ENCODE results near the gene CD84.

DNA sequence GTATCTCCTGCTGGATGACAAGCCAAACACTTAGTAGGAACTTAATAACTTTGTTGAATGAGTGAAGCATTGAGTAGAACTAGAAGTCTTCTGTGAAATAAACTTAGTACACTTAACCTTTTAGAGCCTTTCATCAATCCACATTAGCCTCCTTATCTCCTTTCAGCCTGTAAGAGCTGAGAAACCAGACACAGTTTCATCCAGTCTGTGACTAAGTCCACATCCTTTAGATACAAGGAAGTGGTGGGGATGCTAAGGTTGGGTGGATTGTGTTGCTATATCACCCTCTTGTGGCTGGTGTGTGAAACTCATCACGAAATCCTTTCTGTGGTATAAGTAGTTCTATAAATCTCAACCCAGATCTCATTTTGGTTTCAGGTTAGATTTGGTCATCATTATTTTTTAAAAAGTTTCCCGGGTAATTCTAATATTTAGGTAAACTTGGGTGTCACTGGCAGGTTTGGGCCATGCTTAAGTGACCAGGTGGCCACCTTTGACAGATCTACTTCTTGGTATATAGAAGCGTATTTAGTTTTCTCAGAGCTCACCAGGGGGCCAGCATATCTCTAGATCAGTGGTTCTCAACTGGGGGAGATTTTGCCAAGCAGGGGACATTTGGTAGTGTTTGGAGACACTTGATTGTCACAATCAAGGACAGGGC, 27.8 kb upstream of the CD84 start:
- TF ChIP-seq EZH2 (IDR thresholded peaks at IDR 0.05) (no peak), EZH2phosphoT487 (IDR thresholded peaks at IDR 0.05) (no peak)
- TF ChIP-seq, protein P1, sequence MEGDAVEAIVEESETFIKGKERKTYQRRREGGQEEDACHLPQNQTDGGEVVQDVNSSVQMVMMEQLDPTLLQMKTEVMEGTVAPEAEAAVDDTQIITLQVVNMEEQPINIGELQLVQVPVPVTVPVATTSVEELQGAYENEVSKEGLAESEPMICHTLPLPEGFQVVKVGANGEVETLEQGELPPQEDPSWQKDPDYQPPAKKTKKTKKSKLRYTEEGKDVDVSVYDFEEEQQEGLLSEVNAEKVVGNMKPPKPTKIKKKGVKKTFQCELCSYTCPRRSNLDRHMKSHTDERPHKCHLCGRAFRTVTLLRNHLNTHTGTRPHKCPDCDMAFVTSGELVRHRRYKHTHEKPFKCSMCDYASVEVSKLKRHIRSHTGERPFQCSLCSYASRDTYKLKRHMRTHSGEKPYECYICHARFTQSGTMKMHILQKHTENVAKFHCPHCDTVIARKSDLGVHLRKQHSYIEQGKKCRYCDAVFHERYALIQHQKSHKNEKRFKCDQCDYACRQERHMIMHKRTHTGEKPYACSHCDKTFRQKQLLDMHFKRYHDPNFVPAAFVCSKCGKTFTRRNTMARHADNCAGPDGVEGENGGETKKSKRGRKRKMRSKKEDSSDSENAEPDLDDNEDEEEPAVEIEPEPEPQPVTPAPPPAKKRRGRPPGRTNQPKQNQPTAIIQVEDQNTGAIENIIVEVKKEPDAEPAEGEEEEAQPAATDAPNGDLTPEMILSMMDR (IDR thresholded peaks at IDR 0.05), result peak; percentile 81

Measured in neural progenitor cell (in vitro differentiated cells).